Vagina (tissue), 2 donors: ENCODE data around the gene SDHB. TPM values are rescaled to one million over a fixed set of nuclear protein-coding genes. Genes with fewer than 3 reads are reported as not detected.
A peak's percentile ranks its signal among the peaks of the same experiment; 100 is the strongest.

Experiments used
- DNase-seq, 2 donors: peaks; one replicate each; pipeline ENCODE4 v3.0.0-alpha.2; 2017; ENCODE audit errors: extremely low spot score in 2 of 2
- H3K27ac ChIP-seq: fragments of 200-600 bp; sonication (generic); one replicate; pipeline ENCODE4 v1.5.1; 2019
- H3K27me3 ChIP-seq: fragments of 200-600 bp; sonication (generic); one replicate; pipeline ENCODE4 v1.5.1; 2019
- H3K36me3 ChIP-seq, 2 donors: fragments of 200-600 bp; sonication (generic); one replicate each; pipeline ENCODE4 v1.5.1; 2017 to 2019
- H3K4me1 ChIP-seq: fragments of 200-600 bp; sonication (generic); one replicate; pipeline ENCODE4 v1.5.1; 2019
- H3K4me3 ChIP-seq, 2 donors: fragments of 200-600 bp; sonication (generic); 1 replicate in 1 of 2; 2 replicates in 1 of 2; pipeline ENCODE4 v1.5.1; 2016 to 2019
- H3K9me3 ChIP-seq: fragments of 200-600 bp; sonication (generic); one replicate; pipeline ENCODE4 v1.5.1; 2019
- POLR2A ChIP-seq, 2 donors: fragments of 450-650 bp; IDR thresholded peaks; one replicate each; pipeline ENCODE4 v1.6.1; 2017; ENCODE audit warnings: antibody characterized with exemption in 2 of 2, mild to moderate bottlenecking in 2 of 2, moderate library complexity in 2 of 2
- POLR2AphosphoS5 ChIP-seq, 2 donors: sonication (generic); formaldehyde crosslinking; IDR thresholded peaks; one replicate each; pipeline ENCODE4 v1.9.0; 2017; ENCODE audit warnings: antibody characterized with exemption in 2 of 2, mild to moderate bottlenecking in 2 of 2, low read depth in 1 of 2; ENCODE audit not compliant: insufficient read depth in 1 of 2
- intact Hi-C: fragments of 100-400 bp; cut with DNase I; formaldehyde crosslinking; loops from one replicate; pipeline ENCODE4 v1.15.1; 2023
- total RNA-seq: library from RNA; depleted of rRNA; stranded (reverse); fragments of >200 nt; gene quantifications from one replicate; pipeline ENCODE4 v1.2.3, GENCODE V29; 2016
- TF ChIP-seq, protein P1 (sequence below), 3 experiments: fragments of 450-650 bp in 2 of 3; fragments of 200-600 bp in 1 of 3; sonication (generic) in 1 of 3; IDR thresholded peaks; one replicate each; pipeline ENCODE4 v1.5.1; 2017 to 2019; ENCODE audit warnings: antibody characterized with exemption in 3 of 3, mild to moderate bottlenecking in 2 of 3, moderate library complexity in 2 of 3

Gene SDHB
- total RNA-seq, 1 donor from 2014 or later: 96.5 TPM

DNA sequence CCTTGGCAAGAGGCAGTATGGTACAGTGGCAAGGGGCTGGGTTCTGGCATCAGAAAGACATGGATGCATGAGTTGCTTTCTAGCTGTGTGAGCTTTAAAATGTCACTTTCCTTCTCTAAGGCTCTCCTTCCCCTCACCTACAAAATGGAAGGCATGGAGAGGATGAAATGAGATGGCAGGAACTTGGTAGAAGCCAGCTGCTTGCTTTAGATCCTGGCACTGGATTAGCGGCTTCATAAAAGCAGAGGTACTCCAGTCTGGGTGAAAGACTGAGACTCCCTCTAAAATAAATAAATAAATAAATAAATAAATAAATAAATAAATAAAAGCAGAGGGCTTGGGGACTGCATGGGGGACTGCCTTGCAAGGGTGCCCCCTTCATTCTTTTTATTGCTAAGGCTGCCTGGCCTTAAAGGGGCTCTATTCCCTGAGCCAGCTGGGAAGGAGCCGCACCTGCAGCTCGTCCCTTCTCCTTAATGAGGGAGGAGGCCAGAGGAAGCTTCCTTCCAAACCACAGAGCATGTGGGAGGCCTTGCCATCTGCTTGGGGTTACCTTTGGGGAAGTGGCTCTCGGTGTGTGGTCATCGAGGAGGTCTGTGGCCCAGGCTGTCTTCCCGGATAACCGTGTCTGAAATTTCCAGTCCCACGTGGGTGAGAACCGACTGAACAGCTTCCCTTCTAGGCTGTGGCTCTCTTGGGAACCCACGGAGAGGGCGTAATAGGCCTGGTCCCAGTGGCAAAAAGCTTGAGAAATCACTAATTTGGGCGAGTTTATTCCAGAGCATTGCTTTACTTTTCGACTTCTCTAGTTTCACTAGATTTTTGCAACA is 40.1 kb downstream of the SDHB start:
- peaks cover 0 to 13% of the 10 kb centered on the region in 2 donors for H3K36me3 ChIP-seq
- no peaks in the 10 kb centered on the region for H3K9me3 ChIP-seq
- no peaks in the 10 kb centered on the region for H3K27me3 ChIP-seq
- H3K4me3 ChIP-seq: no peak overlapping the region
- DNase-seq: no peak
- intact Hi-C loops: no loop called here
- H3K27ac ChIP-seq: no peak overlapping the region
- no peak for TF ChIP-seq POLR2A (IDR thresholded peaks at IDR 0.05)
- no peak for TF ChIP-seq POLR2AphosphoS5 (IDR thresholded peaks at IDR 0.05; ENCODE audit: insufficient read depth in 1 of 2, low read depth in 1 of 2)
- TF ChIP-seq, protein P1, sequence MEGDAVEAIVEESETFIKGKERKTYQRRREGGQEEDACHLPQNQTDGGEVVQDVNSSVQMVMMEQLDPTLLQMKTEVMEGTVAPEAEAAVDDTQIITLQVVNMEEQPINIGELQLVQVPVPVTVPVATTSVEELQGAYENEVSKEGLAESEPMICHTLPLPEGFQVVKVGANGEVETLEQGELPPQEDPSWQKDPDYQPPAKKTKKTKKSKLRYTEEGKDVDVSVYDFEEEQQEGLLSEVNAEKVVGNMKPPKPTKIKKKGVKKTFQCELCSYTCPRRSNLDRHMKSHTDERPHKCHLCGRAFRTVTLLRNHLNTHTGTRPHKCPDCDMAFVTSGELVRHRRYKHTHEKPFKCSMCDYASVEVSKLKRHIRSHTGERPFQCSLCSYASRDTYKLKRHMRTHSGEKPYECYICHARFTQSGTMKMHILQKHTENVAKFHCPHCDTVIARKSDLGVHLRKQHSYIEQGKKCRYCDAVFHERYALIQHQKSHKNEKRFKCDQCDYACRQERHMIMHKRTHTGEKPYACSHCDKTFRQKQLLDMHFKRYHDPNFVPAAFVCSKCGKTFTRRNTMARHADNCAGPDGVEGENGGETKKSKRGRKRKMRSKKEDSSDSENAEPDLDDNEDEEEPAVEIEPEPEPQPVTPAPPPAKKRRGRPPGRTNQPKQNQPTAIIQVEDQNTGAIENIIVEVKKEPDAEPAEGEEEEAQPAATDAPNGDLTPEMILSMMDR (IDR thresholded peaks at IDR 0.05): no peak
- H3K4me1 ChIP-seq: peaks cover 28% of the 10 kb centered on the region

DNA sequence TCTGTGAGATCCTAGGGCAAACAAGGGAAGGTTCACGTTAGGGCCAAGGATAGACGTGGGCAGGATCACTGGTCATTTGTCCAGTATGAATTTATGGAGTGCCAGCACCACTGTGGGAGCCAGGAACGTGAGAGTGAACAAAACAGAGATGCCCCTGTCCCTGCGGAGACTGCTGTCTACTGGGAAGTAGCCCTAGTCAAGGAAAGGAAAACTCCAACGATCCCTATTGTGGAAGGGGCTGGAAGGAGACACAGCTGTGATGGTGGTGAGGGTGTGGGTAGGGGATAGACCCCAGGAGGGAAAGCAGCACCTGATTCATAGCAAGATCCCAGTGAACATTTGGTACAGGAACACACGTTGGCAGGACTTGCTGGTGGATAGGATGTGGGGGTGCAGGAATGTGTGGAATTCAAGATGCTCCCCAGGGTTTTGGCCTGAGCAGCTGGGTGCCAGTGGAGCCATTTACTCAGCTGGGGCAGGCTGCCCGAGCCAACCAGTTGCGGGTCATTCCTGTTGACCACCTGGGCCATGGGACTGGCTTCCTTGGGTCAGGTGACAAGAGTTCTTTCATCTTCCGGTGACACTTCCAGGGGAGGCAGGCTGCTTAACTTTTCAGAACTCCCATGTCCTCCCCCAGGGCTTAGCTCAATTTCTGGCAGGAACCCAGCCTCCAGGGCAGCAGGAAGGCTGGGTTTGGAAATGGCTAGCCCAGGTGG is 40.9 kb downstream of the SDHB start:
- Histone ChIP-seq H3K4me3 (no peak overlapping the region), H3K27ac (no peak overlapping the region), H3K36me3 (peaks cover 0 to 6% of the 10 kb centered on the region in 2 donors), H3K4me1 (peaks cover 28% of the 10 kb centered on the region), H3K9me3 (no peaks in the 10 kb centered on the region), H3K27me3 (no peaks in the 10 kb centered on the region)
- TF ChIP-seq POLR2A (IDR thresholded peaks at IDR 0.05) (no peak), POLR2AphosphoS5 (IDR thresholded peaks at IDR 0.05; ENCODE audit: insufficient read depth in 1 of 2, low read depth in 1 of 2) (no peak)
- TF ChIP-seq, protein P1 (IDR thresholded peaks at IDR 0.05): no peak
- DNase-seq: no peak
- intact Hi-C loops: no loop called here

DNA sequence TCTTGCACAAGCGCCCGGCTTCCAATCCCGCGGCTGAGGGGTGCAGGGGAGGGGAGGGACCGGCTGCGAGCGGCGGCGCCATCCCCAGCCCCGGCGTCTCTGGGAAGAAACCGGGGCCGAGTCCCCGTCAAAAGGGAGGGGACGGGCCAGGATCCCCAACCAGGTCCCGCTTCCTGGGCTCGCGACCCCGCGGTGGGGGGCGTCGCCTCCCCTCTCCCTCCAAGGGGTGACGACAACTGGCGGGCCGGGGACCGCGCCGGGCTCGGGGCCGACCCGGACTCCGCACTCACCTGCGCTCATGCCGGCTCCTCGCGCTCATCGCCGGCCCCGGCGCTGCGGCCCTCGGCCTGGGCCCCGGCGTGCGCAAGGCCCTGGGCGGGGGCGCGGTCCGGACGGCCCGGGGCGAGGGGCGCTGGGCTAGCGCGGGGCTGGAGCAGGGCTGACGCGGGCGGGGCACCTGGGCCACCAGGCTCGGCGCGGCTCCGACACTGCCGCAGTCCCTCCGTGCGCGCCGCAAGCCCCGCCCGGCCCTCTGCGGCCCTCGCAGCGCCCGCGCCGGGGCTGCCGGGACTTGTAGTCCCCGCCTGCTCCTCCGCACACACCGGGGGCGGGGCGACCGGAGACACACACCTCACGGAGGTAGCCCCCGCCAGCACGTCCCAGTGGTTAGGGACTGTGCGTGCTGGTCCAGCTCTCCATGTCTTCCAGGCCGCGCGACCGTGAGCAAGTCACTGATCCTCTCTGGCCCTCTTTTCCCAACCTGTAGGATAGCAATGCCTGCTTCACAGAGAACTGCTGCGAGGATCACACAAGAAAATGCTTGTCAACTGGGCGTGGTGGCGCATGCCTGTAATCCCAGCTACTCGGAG is 42.2 kb downstream of the SDHB start, which contains the start of gene ATP13A2:
Gene ATP13A2, minus strand, starts transcription at position 490 of the 869 bp plus-strand sequence. Its CDS starts 190 bp downstream, at position 300.
- TF ChIP-seq, protein P1 (IDR thresholded peaks at IDR 0.05): no peak
- TF ChIP-seq POLR2A (IDR thresholded peaks at IDR 0.05): peak in 1 of 2 donors; percentile 16
- peak in 1 of 2 donors; percentile 33 for TF ChIP-seq POLR2AphosphoS5 (IDR thresholded peaks at IDR 0.05; ENCODE audit: insufficient read depth in 1 of 2, low read depth in 1 of 2)
- Histone ChIP-seq H3K4me1 (peaks cover 28% of the 10 kb centered on the region), H3K27me3 (no peaks in the 10 kb centered on the region), H3K9me3 (no peaks in the 10 kb centered on the region), H3K36me3 (no peaks in the 10 kb centered on the region), H3K4me3 (peak within 1 kb of the TSS; percentile 78 to 79), H3K27ac (peak within 1 kb of the TSS; percentile 44)
- DNase-seq: no peak
- intact Hi-C loops: no loop called here

DNA sequence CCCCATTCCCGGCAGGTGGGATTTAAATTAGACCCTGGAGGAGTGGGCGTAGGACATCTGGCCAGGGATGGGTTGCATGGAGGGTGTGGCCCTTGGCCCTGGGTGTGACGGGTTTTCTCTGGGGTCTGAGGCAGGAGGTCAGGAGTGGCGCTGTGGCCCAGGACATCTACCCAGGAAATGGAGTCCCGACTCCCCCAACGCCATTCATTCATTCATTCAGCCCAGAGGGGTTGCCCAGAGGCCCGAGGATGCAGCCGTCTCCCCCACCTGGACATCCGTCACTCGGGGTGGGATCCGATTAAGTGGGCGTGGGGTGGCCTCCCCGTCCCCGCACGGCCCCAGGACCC is 42.8 kb downstream of the SDHB start:
- no peaks in the 10 kb centered on the region for H3K9me3 ChIP-seq
- peak overlapping the region; percentile 44 for H3K27ac ChIP-seq
- DNase-seq: no peak
- H3K4me3 ChIP-seq: peak overlapping the region; percentile 78 to 79
- intact Hi-C loops: no loop called here
- TF ChIP-seq, protein P1 (IDR thresholded peaks at IDR 0.05): no peak
- no peak for TF ChIP-seq POLR2A (IDR thresholded peaks at IDR 0.05)
- no peak for TF ChIP-seq POLR2AphosphoS5 (IDR thresholded peaks at IDR 0.05; ENCODE audit: insufficient read depth in 1 of 2, low read depth in 1 of 2)
- no peaks in the 10 kb centered on the region for H3K27me3 ChIP-seq
- H3K4me1 ChIP-seq: peaks cover 28% of the 10 kb centered on the region
- no peaks in the 10 kb centered on the region for H3K36me3 ChIP-seq
